Neural cell (in vitro differentiated cells): ENCODE data around the gene RYR2. TPM values are rescaled to one million over a fixed set of nuclear protein-coding genes. Genes with fewer than 3 reads are reported as not detected.

Experiments
- H2AFZ ChIP-seq: fragments of 200-600, 300-800 bp; sonication (generic), shearing (Covaris generic); 2 replicates; pipeline ENCODE4 v1.6.0; 2014; ENCODE audit warnings: low read depth, mild to moderate bottlenecking, antibody characterized with exemption, low read length, moderate library complexity
- H3F3A ChIP-seq: fragments of 200-600 bp; shearing (Covaris generic); 2 replicates; pipeline ENCODE4 v1.6.1; 2016; ENCODE audit warnings: mild to moderate bottlenecking, moderate library complexity, mixed read lengths, antibody characterized with exemption, low read length; ENCODE audit not compliant: insufficient read depth, poor library complexity, severe bottlenecking
- H3K27ac ChIP-seq: fragments of 200-600, 300-800 bp; sonication (generic), shearing (Covaris generic); 2 replicates; pipeline ENCODE4 v1.5.1; 2014; ENCODE audit warnings: mild to moderate bottlenecking, low read length, moderate library complexity
- H3K27me3 ChIP-seq: fragments of 300-800, 200-600 bp; sonication (generic), shearing (Covaris generic); 2 replicates; pipeline ENCODE4 v1.6.0; 2014; ENCODE audit warnings: mild to moderate bottlenecking, low read depth, low read length, moderate library complexity; ENCODE audit not compliant: insufficient read depth
- H3K36me3 ChIP-seq: fragments of 300-800, 200-600 bp; sonication (generic), shearing (Covaris generic); 2 replicates; pipeline ENCODE4 v1.5.1; 2014; ENCODE audit warnings: mild to moderate bottlenecking, antibody characterized with exemption, low read length, moderate library complexity; ENCODE audit not compliant: insufficient read depth
- H3K4me2 ChIP-seq: fragments of 300-800, 200-600 bp; sonication (generic), shearing (Covaris generic); 2 replicates; pipeline ENCODE4 v1.6.0; 2014; ENCODE audit warnings: mild to moderate bottlenecking, low read length
- H3K4me3 ChIP-seq: fragments of 300-800, 200-600 bp; sonication (generic), shearing (Covaris generic); 2 replicates; pipeline ENCODE4 v1.5.1; 2014; ENCODE audit warnings: mild to moderate bottlenecking, low read length, moderate library complexity
- H3K79me2 ChIP-seq: fragments of 200-600 bp; shearing (Covaris generic); replicated peaks from 2 replicates; pipeline ENCODE4 v1.6.0; 2014; ENCODE audit warnings: mild to moderate bottlenecking, low read length, moderate library complexity; ENCODE audit not compliant: insufficient read depth
- H3K9ac ChIP-seq: fragments of 300-800, 200-600 bp; sonication (generic), shearing (Covaris generic); 2 replicates; pipeline ENCODE4 v1.6.1; 2016; ENCODE audit warnings: mild to moderate bottlenecking, low read length, mixed read lengths
- H3K9me2 ChIP-seq: fragments of 200-600 bp; shearing (Covaris generic); 2 replicates; pipeline ENCODE4 v1.6.1; 2016; ENCODE audit warnings: mild to moderate bottlenecking, low read length, mixed read lengths; ENCODE audit not compliant: insufficient read depth
- H3K9me3 ChIP-seq: fragments of 200-600, 300-800 bp; sonication (generic), shearing (Covaris generic); 2 replicates; pipeline ENCODE4 v1.6.1; 2016; ENCODE audit warnings: mild to moderate bottlenecking, mixed run types, low read length, moderate library complexity, mixed read lengths
- H4K20me1 ChIP-seq: fragments of 200-600 bp; shearing (Covaris generic); 2 replicates; pipeline ENCODE4 v1.6.1; 2016; ENCODE audit warnings: mild to moderate bottlenecking, mixed run types; ENCODE audit not compliant: insufficient read depth
- EP300 ChIP-seq: fragments of 450-650 bp; conservative IDR thresholded peaks from 2 replicates; pipeline ENCODE4 v1.6.1; 2014; ENCODE audit warnings: antibody characterized with exemption, mild to moderate bottlenecking, moderate library complexity; ENCODE audit not compliant: poor library complexity, severe bottlenecking
- EZH2 ChIP-seq: fragments of 200-600, 300-800 bp; shearing (Covaris generic), sonication (generic); IDR thresholded peaks from 2 replicates; pipeline ENCODE4 v1.6.1; 2014; ENCODE audit warnings: antibody characterized with exemption, low read length, borderline replicate concordance, mild to moderate bottlenecking; ENCODE audit not compliant: insufficient read depth, poor library complexity, severe bottlenecking
- MXI1 ChIP-seq: fragments of 450-650 bp; conservative IDR thresholded peaks from 2 replicates; pipeline ENCODE4 v1.6.1; 2014; ENCODE audit warnings: antibody characterized with exemption, mild to moderate bottlenecking; ENCODE audit not compliant: poor library complexity, severe bottlenecking
- POLR2AphosphoS5 ChIP-seq: IDR thresholded peaks from 2 replicates; pipeline ENCODE4 v1.6.1; 2012
- RAD21 ChIP-seq: fragments of 450-650 bp; conservative IDR thresholded peaks from 2 replicates; pipeline ENCODE4 v1.6.1; 2014; ENCODE audit warnings: antibody characterized with exemption, mild to moderate bottlenecking, moderate library complexity
- SMC3 ChIP-seq: fragments of 450-650 bp; conservative IDR thresholded peaks from 2 replicates; pipeline ENCODE4 v1.6.1; 2014; ENCODE audit warnings: antibody characterized with exemption, mild to moderate bottlenecking, moderate library complexity; ENCODE audit not compliant: poor library complexity
- TAF1 ChIP-seq: IDR thresholded peaks from 2 replicates; pipeline ENCODE4 v1.6.1; 2012; ENCODE audit warnings: low read depth
- polyA plus RNA-seq: library from polyadenylated mRNA; depleted of rRNA; stranded (reverse); fragments of >200 nt; gene quantifications from 2 replicates; pipeline ENCODE4 v1.2.3, GENCODE V29; 2014
- TF ChIP-seq, protein P1 (sequence below): fragments of 450-650 bp; IDR thresholded peaks from 2 replicates; pipeline ENCODE4 v1.5.1; 2014; ENCODE audit warnings: antibody characterized with exemption, mild to moderate bottlenecking, moderate library complexity; ENCODE audit not compliant: poor library complexity, severe bottlenecking
- TF ChIP-seq, protein P2 (sequence below): IDR thresholded peaks from 2 replicates; pipeline ENCODE4 v1.6.1; 2012; ENCODE audit warnings: borderline replicate concordance

RYR2 gene
- polyA plus RNA-seq, 1 donor from 2014 or later = 3.8 TPM

DNA sequence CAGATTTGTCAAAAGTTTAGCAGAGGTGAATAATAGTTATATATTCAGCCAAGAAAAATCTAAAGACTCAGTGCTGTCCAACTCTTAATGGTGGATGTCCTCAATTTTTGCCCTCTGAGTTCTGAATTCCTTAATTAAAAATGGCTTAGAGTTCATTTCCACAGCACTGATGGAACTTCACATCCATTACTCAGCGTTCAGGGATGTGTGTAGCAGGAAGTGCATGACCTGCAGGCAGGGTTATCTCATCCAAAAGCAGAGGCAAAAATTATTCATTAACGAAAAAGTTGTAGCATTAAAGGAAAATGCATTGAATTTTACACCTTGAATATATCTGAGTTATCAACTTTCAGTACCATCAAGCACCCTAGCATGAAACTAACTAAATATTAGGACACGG lies 752.1 kb downstream of the RYR2 start:
- Histone ChIP-seq H4K20me1 (no peaks in the 10 kb centered on the region), H3K9me2 (no peaks in the 10 kb centered on the region), H3K9ac (no peak overlapping the region), H3K27ac (no peak overlapping the region), H3K4me2 (no peak overlapping the region), H3K36me3 (no peaks in the 10 kb centered on the region), H3K27me3 (no peaks in the 10 kb centered on the region), H3F3A (no peaks in the 10 kb centered on the region), H3K79me2 (no peaks in the 10 kb centered on the region), H3K9me3 (no peaks in the 10 kb centered on the region), H2AFZ (no peak overlapping the region), H3K4me3 (no peak overlapping the region)
- TF ChIP-seq, protein P1, sequence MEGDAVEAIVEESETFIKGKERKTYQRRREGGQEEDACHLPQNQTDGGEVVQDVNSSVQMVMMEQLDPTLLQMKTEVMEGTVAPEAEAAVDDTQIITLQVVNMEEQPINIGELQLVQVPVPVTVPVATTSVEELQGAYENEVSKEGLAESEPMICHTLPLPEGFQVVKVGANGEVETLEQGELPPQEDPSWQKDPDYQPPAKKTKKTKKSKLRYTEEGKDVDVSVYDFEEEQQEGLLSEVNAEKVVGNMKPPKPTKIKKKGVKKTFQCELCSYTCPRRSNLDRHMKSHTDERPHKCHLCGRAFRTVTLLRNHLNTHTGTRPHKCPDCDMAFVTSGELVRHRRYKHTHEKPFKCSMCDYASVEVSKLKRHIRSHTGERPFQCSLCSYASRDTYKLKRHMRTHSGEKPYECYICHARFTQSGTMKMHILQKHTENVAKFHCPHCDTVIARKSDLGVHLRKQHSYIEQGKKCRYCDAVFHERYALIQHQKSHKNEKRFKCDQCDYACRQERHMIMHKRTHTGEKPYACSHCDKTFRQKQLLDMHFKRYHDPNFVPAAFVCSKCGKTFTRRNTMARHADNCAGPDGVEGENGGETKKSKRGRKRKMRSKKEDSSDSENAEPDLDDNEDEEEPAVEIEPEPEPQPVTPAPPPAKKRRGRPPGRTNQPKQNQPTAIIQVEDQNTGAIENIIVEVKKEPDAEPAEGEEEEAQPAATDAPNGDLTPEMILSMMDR = no peak
- TF ChIP-seq EZH2 (no peak), EP300 (no peak), MXI1 (no peak), POLR2AphosphoS5 (no peak), SMC3 (no peak), TAF1 (no peak), RAD21 (no peak)
- TF ChIP-seq, protein P2, sequence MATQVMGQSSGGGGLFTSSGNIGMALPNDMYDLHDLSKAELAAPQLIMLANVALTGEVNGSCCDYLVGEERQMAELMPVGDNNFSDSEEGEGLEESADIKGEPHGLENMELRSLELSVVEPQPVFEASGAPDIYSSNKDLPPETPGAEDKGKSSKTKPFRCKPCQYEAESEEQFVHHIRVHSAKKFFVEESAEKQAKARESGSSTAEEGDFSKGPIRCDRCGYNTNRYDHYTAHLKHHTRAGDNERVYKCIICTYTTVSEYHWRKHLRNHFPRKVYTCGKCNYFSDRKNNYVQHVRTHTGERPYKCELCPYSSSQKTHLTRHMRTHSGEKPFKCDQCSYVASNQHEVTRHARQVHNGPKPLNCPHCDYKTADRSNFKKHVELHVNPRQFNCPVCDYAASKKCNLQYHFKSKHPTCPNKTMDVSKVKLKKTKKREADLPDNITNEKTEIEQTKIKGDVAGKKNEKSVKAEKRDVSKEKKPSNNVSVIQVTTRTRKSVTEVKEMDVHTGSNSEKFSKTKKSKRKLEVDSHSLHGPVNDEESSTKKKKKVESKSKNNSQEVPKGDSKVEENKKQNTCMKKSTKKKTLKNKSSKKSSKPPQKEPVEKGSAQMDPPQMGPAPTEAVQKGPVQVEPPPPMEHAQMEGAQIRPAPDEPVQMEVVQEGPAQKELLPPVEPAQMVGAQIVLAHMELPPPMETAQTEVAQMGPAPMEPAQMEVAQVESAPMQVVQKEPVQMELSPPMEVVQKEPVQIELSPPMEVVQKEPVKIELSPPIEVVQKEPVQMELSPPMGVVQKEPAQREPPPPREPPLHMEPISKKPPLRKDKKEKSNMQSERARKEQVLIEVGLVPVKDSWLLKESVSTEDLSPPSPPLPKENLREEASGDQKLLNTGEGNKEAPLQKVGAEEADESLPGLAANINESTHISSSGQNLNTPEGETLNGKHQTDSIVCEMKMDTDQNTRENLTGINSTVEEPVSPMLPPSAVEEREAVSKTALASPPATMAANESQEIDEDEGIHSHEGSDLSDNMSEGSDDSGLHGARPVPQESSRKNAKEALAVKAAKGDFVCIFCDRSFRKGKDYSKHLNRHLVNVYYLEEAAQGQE = no peak

DNA sequence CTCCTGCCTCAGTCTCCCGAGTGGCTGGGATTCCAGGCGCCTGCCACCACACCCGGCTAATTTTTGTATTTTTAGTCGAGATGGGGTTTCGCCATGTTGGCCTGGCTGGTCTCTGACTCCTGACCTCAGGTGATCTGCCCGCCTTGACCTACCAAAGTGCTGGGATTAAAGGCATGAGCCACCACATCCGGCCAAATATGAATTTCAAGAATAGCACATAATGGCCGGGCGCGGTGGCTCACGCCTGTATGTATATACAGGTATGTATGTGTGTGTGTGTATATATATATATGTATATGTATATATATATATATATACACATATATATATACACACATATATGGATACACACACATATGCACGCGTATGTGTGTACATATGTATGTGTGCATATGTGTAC lies 753.6 kb downstream of the RYR2 start:
- no peak overlapping the region for H3K27ac ChIP-seq
- no peaks in the 10 kb centered on the region for H3K79me2 ChIP-seq
- H3K9me3 ChIP-seq = no peaks in the 10 kb centered on the region
- H3K4me3 ChIP-seq = no peak overlapping the region
- H3K9ac ChIP-seq = no peak overlapping the region
- H3K27me3 ChIP-seq = no peaks in the 10 kb centered on the region
- H3K4me2 ChIP-seq = no peak overlapping the region
- no peaks in the 10 kb centered on the region for H3F3A ChIP-seq
- H2AFZ ChIP-seq = no peak overlapping the region
- H4K20me1 ChIP-seq = no peaks in the 10 kb centered on the region
- TF ChIP-seq, protein P2 = no peak
- TF ChIP-seq POLR2AphosphoS5 = no peak
- TF ChIP-seq EP300 = no peak
- no peak for TF ChIP-seq EZH2
- no peak for TF ChIP-seq TAF1
- TF ChIP-seq MXI1 = no peak
- TF ChIP-seq, protein P1 = no peak
- no peak for TF ChIP-seq SMC3
- TF ChIP-seq RAD21 = no peak
- H3K9me2 ChIP-seq = no peaks in the 10 kb centered on the region
- no peaks in the 10 kb centered on the region for H3K36me3 ChIP-seq
